ENCODE measurements around the gene KCNQ1OT1.

GRCh38 chr11:2653930-2654739 lies 45.7 kb downstream of the KCNQ1OT1 start:
- TF ChIP-seq EZH2 (IDR thresholded peaks at IDR 0.05; ENCODE audit: borderline replicate concordance) = no peak
- no peak for TF ChIP-seq CTCF (IDR thresholded peaks at IDR 0.05; ENCODE audit: poor library complexity)
- TF ChIP-seq EZH2phosphoT487 (IDR thresholded peaks at IDR 0.05; ENCODE audit: low read depth, severe bottlenecking, unreplicated experiment) = no peak

All from hepatocyte (in vitro differentiated cells).